Measurements from ENCODE around the gene BTF3L4. TPM values are rescaled to one million over a fixed set of nuclear protein-coding genes. Genes with fewer than 3 reads are reported as not detected.
A peak's percentile ranks its signal among the peaks of the same experiment; 100 is the strongest.

The BTF3L4 gene
- total RNA-seq, 1 experiment from 2014 or later: 89.4 TPM

GRCh38 chr1:52056163-52056936 is at the start of gene BTF3L4 (continued):
- peak; percentile 97 for TF ChIP-seq MAX (CRISPR knock-in tag; IDR thresholded peaks at IDR 0.05)
- peak; percentile 62 for TF ChIP-seq FOXK1 (CRISPR knock-in tag; IDR thresholded peaks at IDR 0.05)
- TF ChIP-seq IRF2 (CRISPR knock-in tag; IDR thresholded peaks at IDR 0.05; ENCODE audit: borderline replicate concordance, low read depth): no peak
- TF ChIP-seq ZSCAN18 (CRISPR knock-in tag; IDR thresholded peaks at IDR 0.05): no peak
- TF ChIP-seq EMX1 (CRISPR knock-in tag; IDR thresholded peaks at IDR 0.05): no peak
- peak; percentile 72; the same call in 1 of the 2 replicates for TF ChIP-seq SP1 (CRISPR knock-in tag; conservative IDR thresholded peaks at IDR 0.05)
- peak; percentile 80 for TF ChIP-seq ZBTB21 (CRISPR knock-in tag; IDR thresholded peaks at IDR 0.05; ENCODE audit: borderline replicate concordance)
- TF ChIP-seq CBFB (CRISPR knock-in tag; IDR thresholded peaks at IDR 0.05; ENCODE audit: low read depth): peak; percentile 83; the same call in 1 of the 2 replicates
- TF ChIP-seq SMAD4 (CRISPR knock-in tag; IDR thresholded peaks at IDR 0.05): no peak
- TF ChIP-seq MXD4 (CRISPR knock-in tag; IDR thresholded peaks at IDR 0.05; ENCODE audit: borderline replicate concordance): no peak
- no peak for TF ChIP-seq HMGA2 (CRISPR knock-in tag; IDR thresholded peaks at IDR 0.05)
- peak; percentile 86; the same call in 1 of the 2 replicates for TF ChIP-seq ZBTB43 (CRISPR knock-in tag; IDR thresholded peaks at IDR 0.05)
- TF ChIP-seq ZNF423 (CRISPR knock-in tag; IDR thresholded peaks at IDR 0.05): no peak
- no peak; the same call in 1 of the 2 replicates for TF ChIP-seq KAT7 (CRISPR knock-in tag; IDR thresholded peaks at IDR 0.05; ENCODE audit: borderline replicate concordance)
- peak; percentile 47; the same call in 1 of the 2 replicates for TF ChIP-seq GTF2I (CRISPR knock-in tag; conservative IDR thresholded peaks at IDR 0.05)
- no peak for TF ChIP-seq GRHL2 (CRISPR knock-in tag; IDR thresholded peaks at IDR 0.05; ENCODE audit: insufficient replicate concordance, severe bottlenecking)
- peak; percentile 44; the same call in 1 of the 2 replicates for TF ChIP-seq ZNF121 (CRISPR knock-in tag; IDR thresholded peaks at IDR 0.05)
- TF ChIP-seq ATF1 (CRISPR knock-in tag; IDR thresholded peaks at IDR 0.05): no peak

GRCh38 chr1:52007215-52008002 is 48.7 kb upstream of the BTF3L4 start:
- POLR2A ChIA-PET: no interaction called here
- no peaks in the 10 kb centered on the region; the same call in 1 of the 2 replicates for H3K27me3 Mint-ChIP-seq (ENCODE audit: low read depth)
- H3K4me1 Mint-ChIP-seq: peaks cover 23% of the 10 kb centered on the region
- no peak for ATAC-seq
- H3K9me3 Mint-ChIP-seq: no peaks in the 10 kb centered on the region
- no peak for TF ChIP-seq CTCF (IDR thresholded peaks at IDR 0.05)
- no peak for TF ChIP-seq HMGA2 (CRISPR knock-in tag; IDR thresholded peaks at IDR 0.05)
- no peak for DNase-seq (ENCODE audit: low spot score)
- CTCF ChIA-PET: no interaction called here
- H3K27ac Mint-ChIP-seq: peak overlapping the region; percentile 63; the same call in 1 of the 2 replicates
- no peaks in the 10 kb centered on the region for H3K36me3 Mint-ChIP-seq
- H3K4me3 Mint-ChIP-seq: peak overlapping the region; percentile 29
